GM12878 (cell line): Measurements from ENCODE around the gene VSTM4. TPM values are rescaled to one million over a fixed set of nuclear protein-coding genes. Genes with fewer than 3 reads are reported as not detected.

Source experiments
- ATAC-seq: fragments of 200-7000 bp; cut with Tn5 transposase; 3 replicates; pipeline ENCODE4 v1.9.1; 2020; ENCODE audit warnings: mild to moderate bottlenecking, moderate library complexity
- BruUV-seq: library from RNA; stranded (reverse); fragments of 400-500 nt; replicated peaks from 2 replicates; lab custom pipeline; 2021; lab: Mats Ljungman, UMichigan
- CTCF ChIA-PET: fragments of 300-600 bp; sonication (Branson Sonifier 250); formaldehyde crosslinking; extraction: SDS; loops from one replicate; lab custom pipeline; 2021; ENCODE audit warnings: inconsistent platforms; lab: Yijun Ruan, JAX
- POLR2A ChIA-PET: fragments of 350-600 bp; formaldehyde crosslinking; extraction: SDS; loops from one replicate; lab custom pipeline; 2021; ENCODE audit warnings: inconsistent platforms; lab: Charles Lee
- RAD21 ChIA-PET: fragments of 300-600 bp; sonication (Branson Sonifier 250); formaldehyde crosslinking; loops from one replicate; lab custom pipeline; 2023; ENCODE audit warnings: antibody characterized with exemption; ENCODE audit not compliant: unreplicated experiment; lab: Charles Lee
- SMC1A ChIA-PET: fragments of 300-600 bp; sonication (Branson Sonifier 250); formaldehyde crosslinking; loops from one replicate; lab custom pipeline; 2023; ENCODE audit not compliant: unreplicated experiment, uncharacterized antibody; lab: Charles Lee
- DNase-seq: peaks from one replicate; pipeline ENCODE4 v3.0.0-alpha.2; 2011; ENCODE audit warnings: low read depth, low spot score
- FAIRE-seq: peaks from 3 replicates; lab custom pipeline; 2011; peaks lifted over from hg19 to GRCh38; lab: Jason Lieb, UNC
- H2AFZ ChIP-seq: 2 replicates; pipeline ENCODE4 v1.6.0; 2011; ENCODE audit warnings: low read depth, low read length, control low read depth; ENCODE audit not compliant: control insufficient read depth
- H3K27ac ChIP-seq: 2 replicates; pipeline ENCODE4 v1.5.1; 2011; ENCODE audit warnings: control low read depth; ENCODE audit not compliant: control insufficient read depth, insufficient read depth
- H3K27me3 ChIP-seq, 2 experiments: replicated peaks in 1 of 2; 2 replicates each; pipeline versions ENCODE4 v1.6.0 to v1.6.1; 2011; ENCODE audit warnings: low read length in 1 of 2; ENCODE audit not compliant: control insufficient read depth in 2 of 2, insufficient read depth in 2 of 2
- H3K36me3 ChIP-seq, 2 experiments: 2 replicates each; pipeline ENCODE4 v1.5.1; 2011; ENCODE audit warnings: low read length in 1 of 2; ENCODE audit not compliant: control insufficient read depth in 2 of 2, insufficient read depth in 2 of 2
- H3K4me1 ChIP-seq: 2 replicates; pipeline ENCODE4 v1.6.1; 2011; ENCODE audit warnings: mild to moderate bottlenecking, low read length, moderate library complexity, mixed read lengths; ENCODE audit not compliant: control insufficient read depth, insufficient read depth
- H3K4me2 ChIP-seq: 2 replicates; pipeline ENCODE4 v1.6.0; 2011; ENCODE audit warnings: control low read depth; ENCODE audit not compliant: control insufficient read depth, insufficient read depth
- H3K4me3 ChIP-seq: fragments of 200-600 bp; sonication (generic); 2 replicates; pipeline ENCODE4 v1.5.1; 2016
- H3K79me2 ChIP-seq: 2 replicates; pipeline ENCODE4 v1.6.0; 2011; ENCODE audit warnings: low read length; ENCODE audit not compliant: control insufficient read depth, insufficient read depth
- H3K9ac ChIP-seq: 2 replicates; pipeline ENCODE4 v1.8.0; 2011; ENCODE audit warnings: low read length, control low read depth, mixed read lengths; ENCODE audit not compliant: control insufficient read depth, insufficient read depth
- H3K9me3 ChIP-seq: replicated peaks from 3 replicates; pipeline ENCODE4 v1.5.1; 2011; ENCODE audit warnings: mild to moderate bottlenecking, low read length; ENCODE audit not compliant: control insufficient read depth, insufficient read depth
- H4K20me1 ChIP-seq: 2 replicates; pipeline ENCODE4 v1.6.0; 2011; ENCODE audit not compliant: control insufficient read depth, insufficient read depth
- BACH1 ChIP-seq: fragments of 450-650 bp; IDR thresholded peaks from 2 replicates; pipeline ENCODE4 v1.6.1; 2017; ENCODE audit warnings: mild to moderate bottlenecking, borderline replicate concordance
- CBX3 ChIP-seq: fragments of 200-600 bp; sonication (generic); IDR thresholded peaks from 2 replicates; pipeline ENCODE4 v1.6.1; 2016; ENCODE audit warnings: low read depth, borderline replicate concordance
- ETV6 ChIP-seq, 2 experiments: fragments of 450-650 bp in 1 of 2; IDR thresholded peaks in 1 of 2; conservative IDR thresholded peaks in 1 of 2; 2 replicates each; pipeline ENCODE4 v1.6.1; 2014; ENCODE audit warnings: antibody characterized with exemption in 1 of 2, borderline replicate concordance in 1 of 2, low read depth in 1 of 2, mild to moderate bottlenecking in 1 of 2, moderate library complexity in 1 of 2
- FOXK2 ChIP-seq: fragments of 450-650 bp; IDR thresholded peaks from 2 replicates; pipeline ENCODE4 v1.6.1; 2017; ENCODE audit warnings: mild to moderate bottlenecking, moderate library complexity
- HDAC6 ChIP-seq: fragments of 200-600 bp; sonication (generic); IDR thresholded peaks from one replicate; pipeline ENCODE4 v1.8.0; 2017; ENCODE audit warnings: antibody characterized with exemption; ENCODE audit not compliant: unreplicated experiment
- POLR2AphosphoS2 ChIP-seq: IDR thresholded peaks from 2 replicates; pipeline ENCODE4 v1.6.1; 2011; ENCODE audit warnings: low read depth, mild to moderate bottlenecking, low read length, improper control_type of control experiment, moderate library complexity
- POLR2AphosphoS5 ChIP-seq: IDR thresholded peaks from 2 replicates; pipeline ENCODE4 v1.6.1; 2011; ENCODE audit warnings: mild to moderate bottlenecking, low read length, inconsistent platforms
- ZNF384 ChIP-seq: IDR thresholded peaks from 2 replicates; pipeline ENCODE4 v1.6.1; 2012; ENCODE audit warnings: low read depth, mild to moderate bottlenecking, low read length, improper control_type of control experiment, borderline replicate concordance
- WGBS: methylation state at CpG from one replicate; pipeline ENCODE4 v1.1.6; 2016; ENCODE audit warnings: low lambda C conversion rate; ENCODE audit not compliant: insufficient replicate concordance, insufficient coverage; ENCODE audit errors: missing lambda C conversion rate; 5-methylcytosine and 5-hydroxymethylcytosine counted together
- in situ Hi-C: fragments of 300-500 bp; cut with MboI; formaldehyde crosslinking; loops from 9 replicates; pipeline ENCODE4 v1.14.3; 2018; ENCODE audit warnings: mixed read lengths
- intact Hi-C: fragments of 100-400 bp; cut with micrococcal nuclease; formaldehyde crosslinking; loops from one replicate; pipeline ENCODE4 v1.14.2; 2022; ENCODE audit not compliant: unreplicated experiment
- polyA plus RNA-seq, 11 experiments: library from polyadenylated mRNA; depleted of rRNA in 4 of 11; unstranded in 6 of 11; stranded (reverse) in 5 of 11; fragments of >200 nt; fragmentation: Nextera tagmentation in 4 of 11; fragmentation: Illumina TruSeq in 1 of 11; extraction: Ambion mirVana in 4 of 11; extraction: Trizol in 1 of 11; gene quantifications; 1 replicate in 1 of 11; 2 replicates in 10 of 11; pipeline versions ENCODE4 v1.2.1 to v1.2.3, GENCODE V29; 2011 to 2016; ENCODE audit warnings: inconsistent platforms in 2 of 11, missing spikeins in 2 of 11, low read depth in 1 of 11
- total RNA-seq, 4 experiments: library from RNA; depleted of rRNA in 3 of 4; stranded (reverse); fragments of >200 nt in 3 of 4; fragmentation: Illumina TruSeq in 1 of 4; extraction: Trizol in 1 of 4; gene quantifications; 2 replicates each; pipeline versions ENCODE4 v1.2.1 to v1.2.3, GENCODE V29; 2013 to 2021

Gene VSTM4
- total and polyA plus RNA-seq, 10 of the 15 experiments (the other 5 are each of a cell fraction or from before 2014, with no cell fraction given): 0.01 to 0.14 (median 0.02) TPM; not detected in 7

- Histone ChIP-seq H3K4me1 (no peaks in the 10 kb centered on the region), H3K4me3 (no peak overlapping the region), H2AFZ (no peak overlapping the region), H3K36me3 (no peaks in the 10 kb centered on the region), H4K20me1 (no peaks in the 10 kb centered on the region), H3K9ac (no peak overlapping the region), H3K4me2 (no peak overlapping the region), H3K27me3 (peaks cover 5 to 17% of the 10 kb centered on the region in 2 experiments), H3K9me3 (no peaks in the 10 kb centered on the region), H3K79me2 (no peaks in the 10 kb centered on the region), H3K27ac (no peak overlapping the region)
- ATAC-seq (no peak), DNase-seq (no peak), FAIRE-seq (no peak)
- BruUV-seq: no TSS peak
- SMC1A ChIA-PET: interaction anchor here (0.9 to 1.4 kb wide), 2 partner anchors 9 to 10 kb away, joined by 3 to 4 read pairs; no protein-coding TSS in a partner anchor
- RAD21 ChIA-PET: interaction anchor here (0.9 kb wide), 1 partner anchor 8 kb away, joined by 4 read pairs; no protein-coding TSS in a partner anchor
- 43% methylated on average over 3 of the region's 3 CpGs for WGBS
- POLR2A ChIA-PET: no interaction called here
- intact Hi-C loops: no loop called here
- CTCF ChIA-PET: interaction anchor here (0.6 to 0.8 kb wide), 2 partner anchors 9 to 275 kb away, joined by 3 read pairs; no protein-coding TSS in a partner anchor
- TF ChIP-seq ZNF384 (no peak), POLR2AphosphoS5 (no peak), POLR2AphosphoS2 (no peak), CBX3 (no peak), FOXK2 (no peak), ETV6 (conservative IDR thresholded peaks at IDR 0.05 in 1 of 2, IDR thresholded peaks at IDR 0.05 in 1 of 2; ENCODE audit: borderline replicate concordance in 1 of 2, low read depth in 1 of 2) (no peak), HDAC6 (no peak), BACH1 (no peak)
- in situ Hi-C loops: no loop called here
These were observed 1.6 kb downstream of the VSTM4 start for GRCh38 chr10:49113741-49114141.
